ENCODE measurements around the gene SOS2.

The SOS2 gene

DNA sequence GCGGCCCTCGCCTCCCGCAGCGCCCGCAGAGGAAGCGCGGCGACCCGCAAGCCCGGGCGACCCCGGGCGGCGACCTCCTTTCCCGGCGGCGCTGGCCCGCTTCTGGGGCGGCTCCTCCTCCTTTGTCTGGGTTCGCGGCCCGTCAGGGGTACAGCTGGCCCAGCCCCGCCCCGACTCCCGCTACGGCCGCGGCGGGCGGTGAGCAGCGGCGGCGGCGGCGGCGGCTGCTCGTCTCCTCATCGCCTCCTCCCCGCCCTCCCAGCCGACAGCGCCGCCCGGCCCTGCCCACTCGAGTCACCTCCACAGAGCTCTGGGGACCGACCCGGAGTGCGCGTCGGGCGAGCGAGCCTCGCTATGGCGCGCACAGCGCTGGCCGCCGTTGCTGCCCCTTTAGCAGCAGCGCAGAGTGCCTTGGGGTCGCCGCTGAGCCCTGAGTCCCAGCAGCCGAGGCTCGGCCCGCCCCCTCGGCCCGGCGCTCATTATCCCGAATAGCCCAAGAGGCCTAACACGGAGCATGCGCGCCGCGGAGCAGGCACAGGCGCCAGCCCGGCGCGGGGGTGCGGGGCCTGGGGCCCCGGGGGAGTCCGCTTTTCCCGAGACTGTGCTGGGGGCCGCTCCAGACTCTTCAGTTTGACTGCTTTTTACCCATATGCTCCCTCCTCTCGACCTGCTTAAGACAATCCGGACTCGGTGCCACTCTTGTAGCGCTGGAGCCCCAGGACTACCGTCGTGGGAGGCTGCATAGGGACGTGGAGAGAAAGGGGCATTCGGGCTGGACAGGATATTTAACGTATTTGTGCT is at the start of gene SOS2:
Gene SOS2, minus strand, starts transcription at position 104 of the 801 bp plus-strand sequence. CDS start 295 bp downstream, outside the sequence.
- peak; percentile 83 for DNase-seq

- DNase-seq, result no peak
These were observed 41.1 kb upstream of the SOS2 start for GRCh38 chr14:50272498-50272897.

DNA sequence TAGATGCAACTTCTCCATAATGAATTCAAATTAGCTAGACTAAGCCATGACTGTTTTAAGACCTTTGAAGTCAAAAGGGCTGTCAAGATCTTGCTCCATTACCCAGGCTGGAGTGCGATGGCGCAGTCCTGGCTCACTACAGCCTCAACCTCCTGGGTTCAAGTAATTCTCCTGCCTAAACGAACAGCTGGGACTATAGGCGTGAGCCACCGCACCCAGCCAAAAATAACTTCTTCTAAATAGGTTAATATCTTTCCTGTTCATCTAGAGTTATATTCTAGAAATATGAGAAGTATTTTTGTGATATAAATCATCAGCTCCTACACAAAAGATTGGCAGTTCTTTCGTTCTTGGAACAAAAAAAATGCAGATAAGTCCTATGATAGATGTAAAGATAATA is 39.6 kb upstream of the SOS2 start:
- no peak for DNase-seq

- DNase-seq, result no peak
These were observed 33.7 kb upstream of the SOS2 start for GRCh38 chr14:50265029-50265428.

DNA sequence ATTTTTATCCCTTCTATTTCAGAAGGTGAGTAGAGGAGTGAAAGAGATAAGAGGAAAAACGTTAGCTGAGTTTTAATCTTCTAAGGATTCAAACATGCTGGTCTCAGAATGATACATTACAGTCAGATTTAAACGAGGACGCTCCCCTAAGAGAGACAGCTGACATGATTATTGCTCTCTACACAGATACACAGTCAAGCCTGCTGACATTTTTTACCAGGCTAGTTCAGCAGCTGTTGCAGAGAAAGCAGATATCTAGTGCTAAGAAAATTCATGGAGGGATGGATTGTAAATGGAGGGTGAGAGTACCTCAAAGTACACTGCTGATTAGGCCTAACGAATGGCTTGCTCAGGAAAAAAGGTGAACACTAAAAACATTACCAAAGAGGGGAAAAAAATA is 31.9 kb upstream of the SOS2 start:
- DNase-seq, result no peak

- DNase-seq, result no peak
These were observed 31.5 kb upstream of the SOS2 start for GRCh38 chr14:50262865-50263264.

- no peak for DNase-seq
These were observed 29.1 kb upstream of the SOS2 start for GRCh38 chr14:50260511-50260910.

- no peak for DNase-seq
These were observed 28.7 kb upstream of the SOS2 start for GRCh38 chr14:50260072-50260471.

GRCh38 chr14:50257732-50258131 is 26.4 kb upstream of the SOS2 start:
- no peak for DNase-seq

GRCh38 chr14:50254248-50254647 is 22.9 kb upstream of the SOS2 start:
- no peak for DNase-seq

DNA sequence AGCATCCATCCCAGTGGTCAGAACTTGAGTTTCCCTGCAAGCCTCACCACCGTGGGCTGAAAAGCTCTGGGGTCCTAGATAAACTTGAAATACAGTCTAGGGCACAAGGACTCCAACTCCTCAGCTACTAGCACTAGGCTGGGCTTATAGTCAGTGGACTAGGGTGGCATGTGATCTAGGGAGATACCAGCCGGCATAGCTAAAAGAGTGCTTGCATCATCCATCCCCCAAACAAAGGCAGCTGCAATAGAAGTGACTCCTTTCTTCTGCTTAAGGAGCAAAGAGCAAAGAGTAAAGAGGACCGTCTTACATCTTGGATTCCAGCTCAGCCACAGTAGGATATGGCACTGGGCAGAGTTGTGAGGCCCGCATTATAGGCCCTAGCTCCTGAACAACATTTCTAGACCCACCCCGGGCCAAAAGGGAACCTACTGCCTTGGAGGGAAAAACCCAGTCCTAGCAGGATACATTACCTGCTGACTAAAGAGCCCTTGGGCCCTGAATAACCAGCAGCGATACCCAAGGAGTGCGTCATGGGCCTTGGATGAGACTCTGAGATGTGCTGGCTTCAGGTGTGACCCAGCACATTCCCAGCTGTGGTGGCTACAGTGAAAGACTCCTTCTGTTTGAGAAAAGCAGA is 17.9 kb upstream of the SOS2 start:
- no peak for DNase-seq

- no peak for DNase-seq
These were observed 15.9 kb upstream of the SOS2 start for GRCh38 chr14:50247245-50247644.

DNA sequence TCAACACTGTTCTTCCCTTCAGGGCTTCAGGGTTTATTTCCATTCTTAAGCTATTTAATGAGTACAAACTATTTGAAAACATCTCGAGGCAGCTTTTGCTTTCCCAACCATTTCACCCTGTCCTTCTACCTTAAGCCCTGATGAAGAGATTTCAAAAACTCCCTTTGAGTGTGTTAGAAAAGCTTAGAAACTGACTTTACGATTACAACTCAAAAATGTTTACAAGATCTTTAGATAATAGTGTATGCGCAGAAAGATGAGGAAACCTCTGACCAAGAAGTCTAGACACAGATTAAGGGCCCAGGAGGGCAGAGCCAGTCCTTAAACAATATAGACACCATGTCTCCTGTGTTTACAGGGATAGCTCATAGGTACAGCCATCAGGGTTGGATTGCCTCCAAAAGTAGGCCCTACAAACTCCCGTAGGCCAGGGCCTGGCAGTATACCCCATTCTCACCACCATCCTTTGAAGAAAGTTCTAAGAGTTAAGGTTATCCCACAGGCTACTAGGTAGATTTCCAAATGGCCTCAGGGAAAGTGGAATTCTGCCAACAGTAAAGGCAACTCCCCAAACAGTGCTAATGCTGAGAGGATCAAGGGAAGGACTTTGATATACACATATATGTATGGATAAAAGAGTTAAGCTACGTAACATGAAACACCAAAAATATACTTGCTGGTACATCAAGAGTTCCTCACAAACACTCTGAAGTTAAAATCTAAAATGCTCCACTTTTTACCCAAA is 11.4 kb upstream of the SOS2 start:
- DNase-seq, result no peak

DNA sequence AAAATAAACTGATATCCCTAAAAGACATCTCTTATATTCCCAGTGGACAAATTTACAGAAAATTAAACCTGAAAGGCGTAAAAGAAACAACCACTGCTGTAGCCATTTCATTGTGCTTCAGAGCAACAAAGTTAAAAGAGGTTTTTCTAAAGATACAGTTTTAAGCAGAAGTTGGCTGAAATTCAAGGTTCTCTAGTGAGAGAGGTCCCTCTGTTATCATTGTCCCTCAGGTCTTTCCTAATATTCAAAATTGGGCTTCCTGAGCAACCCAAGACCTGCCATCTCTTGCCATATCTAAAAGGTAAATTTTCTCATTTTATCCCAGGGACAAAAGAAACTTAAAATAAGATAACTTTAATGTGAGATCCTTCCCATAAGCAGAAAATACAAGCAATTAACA is 10.7 kb upstream of the SOS2 start:
- DNase-seq, result no peak

GRCh38 chr14:50237427-50237826 is 6.0 kb upstream of the SOS2 start:
- DNase-seq, result peak; percentile 65

- no peak for DNase-seq
These were observed 2.5 kb upstream of the SOS2 start for GRCh38 chr14:50233951-50234250.

DNA sequence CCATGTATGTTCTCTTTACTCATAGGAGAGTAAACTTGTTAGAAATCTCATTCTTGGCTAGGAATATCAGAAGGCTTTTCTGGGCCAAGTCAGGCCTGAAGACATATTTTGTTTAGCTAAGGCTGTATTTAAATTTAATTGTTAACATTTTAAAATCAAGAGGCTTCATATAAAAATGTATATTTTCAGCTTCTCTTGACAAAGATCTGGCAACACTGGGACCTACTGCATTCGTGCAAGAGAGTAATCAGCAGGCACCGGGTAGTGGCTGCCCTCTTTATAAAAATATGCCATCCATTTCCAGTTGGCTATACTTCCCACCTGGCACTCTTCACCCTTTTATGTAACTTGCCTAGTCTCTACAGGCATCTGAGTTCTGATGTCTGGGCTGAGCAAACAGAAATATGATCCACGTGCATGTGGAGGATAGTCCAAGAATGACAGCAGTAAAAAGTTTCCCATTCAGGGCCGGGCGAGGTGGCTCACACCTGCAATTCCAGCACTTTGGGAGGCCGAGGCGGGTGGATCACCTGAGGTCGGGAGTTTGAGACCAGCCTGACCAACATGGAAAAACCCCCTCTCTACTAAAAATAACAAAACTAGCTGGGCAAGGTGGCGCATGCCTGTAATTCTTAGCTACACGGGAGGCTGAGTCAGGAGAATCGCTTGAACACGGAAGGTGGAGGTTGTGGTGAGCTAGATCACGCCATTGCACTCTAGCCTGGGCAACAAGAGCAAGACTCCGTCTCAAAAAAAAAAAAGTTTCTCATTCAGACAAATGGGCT is 2.0 kb upstream of the SOS2 start:
- peak; percentile 77 for DNase-seq

GRCh38 chr14:50232276-50232642 is 881 bp upstream of the SOS2 start:
- DNase-seq, result no peak

DNA sequence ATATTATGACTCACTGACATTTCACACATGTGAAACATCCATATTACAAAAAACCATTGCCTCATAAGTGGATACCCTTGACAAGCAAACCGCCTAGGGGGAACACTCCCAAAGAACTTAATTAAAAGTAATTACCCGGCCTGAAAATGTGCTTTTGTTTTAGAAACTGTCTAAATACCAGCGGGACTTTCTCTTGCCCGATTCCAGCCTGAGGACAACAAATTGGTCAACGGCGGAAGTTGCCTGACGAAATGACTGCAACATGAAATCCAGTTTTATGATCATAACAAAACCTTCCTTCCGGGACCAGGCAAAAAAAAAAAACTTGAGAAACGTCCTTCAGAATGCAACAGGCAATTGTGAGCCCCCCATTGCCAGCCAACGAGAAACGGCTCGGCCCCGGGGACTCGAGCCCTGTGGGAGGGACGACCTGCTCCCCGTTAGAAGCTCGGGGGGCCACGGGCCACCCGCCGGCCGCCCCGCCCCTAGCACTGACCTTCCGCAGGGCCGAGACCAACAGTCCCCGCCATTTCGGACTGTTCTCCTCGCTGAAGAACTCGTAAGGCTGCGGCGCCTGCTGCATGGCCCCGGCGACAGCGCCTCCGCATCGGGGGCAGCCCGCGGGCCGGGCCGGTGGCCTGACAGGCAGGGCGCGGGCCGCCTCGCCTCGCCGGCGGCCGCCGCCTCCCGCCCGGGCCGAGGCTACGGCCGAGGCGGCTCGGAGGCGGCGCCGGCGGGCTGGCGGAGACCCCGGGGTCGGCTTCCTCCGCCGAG is 490 bp downstream of the SOS2 start:
- no peak for DNase-seq

- DNase-seq, result no peak
These were observed 1.0 kb downstream of the SOS2 start for GRCh38 chr14:50230401-50230700.

GRCh38 chr14:50229681-50230080 is 1.7 kb downstream of the SOS2 start:
- no peak for DNase-seq

GRCh38 chr14:50228313-50228712 is 3.1 kb downstream of the SOS2 start:
- no peak for DNase-seq

GRCh38 chr14:50225974-50226297 is 5.4 kb downstream of the SOS2 start:
- DNase-seq, result peak; percentile 26

Data from NCI-H2029 treated with DMSO at 0.1 percent for 48 hours (cell line).